K562 (cell line): ENCODE measurements around the gene ESPN. TPM values are rescaled to one million over a fixed set of nuclear protein-coding genes. Genes with fewer than 3 reads are reported as not detected.

Experiments used
- BCOR ChIP-seq: fragments of 450-650 bp; IDR thresholded peaks from 2 replicates; pipeline ENCODE4 v1.6.1; 2016
- CCAR2 ChIP-seq: fragments of 200-400 bp; formaldehyde crosslinking; IDR thresholded peaks from 2 replicates; pipeline ENCODE4 v1.6.1; 2017; ENCODE audit warnings: mild to moderate bottlenecking, low read depth, low read length
- CEBPZ ChIP-seq: fragments of 150-350 bp; IDR thresholded peaks from 2 replicates; pipeline ENCODE4 v1.6.1; 2014; ENCODE audit warnings: low read depth, mild to moderate bottlenecking, low read length, borderline replicate concordance
- CREB5 ChIP-seq: fragments of 250-450 bp; sonication (Bioruptor Pico); IDR thresholded peaks from 2 replicates; pipeline ENCODE4 v1.5.0; 2020; ENCODE audit warnings: mild to moderate bottlenecking
- ELF2 ChIP-seq: fragments of 250-450 bp; sonication (Bioruptor Pico); IDR thresholded peaks from 2 replicates; pipeline ENCODE4 v1.5.0; 2021; ENCODE audit warnings: mild to moderate bottlenecking
- FOXP1 ChIP-seq: sonication (generic); formaldehyde crosslinking; IDR thresholded peaks from 2 replicates; pipeline ENCODE4 v1.8.0; 2022; ENCODE audit warnings: mild to moderate bottlenecking, missing genetic modification reagents
- GATA2 ChIP-seq: sonication (generic); formaldehyde crosslinking; IDR thresholded peaks from 2 replicates; pipeline ENCODE4 v1.4.0; 2020; ENCODE audit warnings: mild to moderate bottlenecking, missing genetic modification reagents
- KDM1A ChIP-seq, 2 experiments: fragments of 450-650 bp; IDR thresholded peaks; 2 replicates each; pipeline ENCODE4 v1.6.1; 2016; ENCODE audit warnings: mild to moderate bottlenecking in 2 of 2
- NEUROD1 ChIP-seq: fragments of 150-350 bp; IDR thresholded peaks from 2 replicates; pipeline ENCODE4 v1.6.1; 2014; ENCODE audit warnings: borderline replicate concordance, low read length, low read depth; ENCODE audit not compliant: partially characterized antibody
- PHF20 ChIP-seq: fragments of 450-650 bp; IDR thresholded peaks from 2 replicates; pipeline ENCODE4 v1.6.1; 2018; ENCODE audit not compliant: partially characterized antibody
- RBM17 ChIP-seq: fragments of 200-400 bp; formaldehyde crosslinking; IDR thresholded peaks from 2 replicates; pipeline ENCODE4 v1.6.1; 2017; ENCODE audit warnings: low read depth, mild to moderate bottlenecking, low read length, borderline replicate concordance
- SMAD2 ChIP-seq: fragments of 150-350 bp; IDR thresholded peaks from 2 replicates; pipeline ENCODE4 v1.6.1; 2014; ENCODE audit warnings: low read depth, mild to moderate bottlenecking, low read length
- SMARCA5 ChIP-seq: fragments of 450-650 bp; IDR thresholded peaks from 2 replicates; pipeline ENCODE4 v1.6.1; 2016
- SMARCC2 ChIP-seq: fragments of 450-650 bp; IDR thresholded peaks from 2 replicates; pipeline ENCODE4 v1.6.1; 2017; ENCODE audit warnings: antibody characterized with exemption, moderate library complexity, mild to moderate bottlenecking, low read depth
- TCFL5 ChIP-seq: fragments of 250-450 bp; sonication (Bioruptor Pico); conservative IDR thresholded peaks from 2 replicates; pipeline ENCODE4 v1.6.1; 2021; ENCODE audit warnings: mild to moderate bottlenecking, moderate library complexity, matching md5 sums
- ZBTB49 ChIP-seq: sonication (generic); formaldehyde crosslinking; IDR thresholded peaks from 2 replicates; pipeline ENCODE4 v1.8.0; 2022; ENCODE audit warnings: missing genetic modification reagents, mild to moderate bottlenecking, borderline replicate concordance
- ZHX1 ChIP-seq: fragments of 150-350 bp; conservative IDR thresholded peaks from 2 replicates; pipeline ENCODE4 v1.6.1; 2014; ENCODE audit warnings: low read length
- ZNF175 ChIP-seq: fragments of 200-800 bp; sonication (Bioruptor generic); IDR thresholded peaks from 2 replicates; pipeline ENCODE4 v1.6.1; 2016; ENCODE audit warnings: low read depth, mild to moderate bottlenecking, missing genetic modification characterization, missing compliant biosample characterization
- ZNF436 ChIP-seq: fragments of 250-450, 450-650 bp; sonication (Bioruptor Pico); formaldehyde crosslinking; IDR thresholded peaks from 2 replicates; pipeline ENCODE4 v1.7.0; 2020; ENCODE audit warnings: mild to moderate bottlenecking
- ZNF507 ChIP-seq: conservative IDR thresholded peaks from 2 replicates; pipeline ENCODE4 v1.6.1; 2017; ENCODE audit warnings: missing genetic modification characterization, missing compliant biosample characterization
- ZNF77 ChIP-seq: fragments of 250-450 bp; sonication (Bioruptor Pico); IDR thresholded peaks from 2 replicates; pipeline ENCODE4 v1.5.0; 2020
- polyA plus RNA-seq, 8 experiments: library from polyadenylated mRNA; depleted of rRNA in 4 of 8; stranded (reverse) in 5 of 8; unstranded in 3 of 8; fragments of >200 nt; fragmentation: Nextera tagmentation in 2 of 8; fragmentation: Illumina TruSeq in 1 of 8; extraction: Ambion mirVana in 2 of 8; extraction: Trizol in 1 of 8; gene quantifications; 2 replicates each; pipeline versions ENCODE4 v1.2.1 to v1.2.3, GENCODE V29; 2011 to 2014; ENCODE audit warnings: inconsistent platforms in 1 of 8, missing spikeins in 1 of 8
- total RNA-seq, 7 experiments: library from RNA; depleted of rRNA in 6 of 7; stranded (reverse); fragments of >200 nt in 6 of 7; fragmentation: Illumina TruSeq in 2 of 7; extraction: Trizol in 2 of 7; gene quantifications; 2 replicates each; pipeline versions ENCODE4 v1.2.1 to v1.2.3, GENCODE V29; 2011 to 2021; ENCODE audit warnings: low replicate concordance in 1 of 7

The ESPN gene
- total and polyA plus RNA-seq, 9 of the 15 experiments (the other 6 are each of a cell fraction or from before 2014, with no cell fraction given) = 0.07 to 1.2 (median 0.45) TPM; not detected in 3

- TF ChIP-seq CEBPZ (no peak), CCAR2 (no peak), FOXP1 (no peak), PHF20 (no peak), CREB5 (CRISPR knock-in tag) (no peak), SMARCC2 (no peak), GATA2 (CRISPR knock-in tag) (no peak), ZNF175 (CRISPR knock-in tag) (no peak), SMARCA5 (0 out of 2 replicates have a peak, but pooled peaks have one; percentile 37), ZNF507 (tag) (no peak), ZNF436 (CRISPR knock-in tag) (peak; percentile 83), ZBTB49 (CRISPR knock-in tag) (no peak), ELF2 (CRISPR knock-in tag) (no peak), NEUROD1 (no peak), ZHX1 (no peak), BCOR (peak; percentile 89), SMAD2 (no peak), RBM17 (no peak), KDM1A (IDR thresholded peaks at IDR 0.05) (peak; percentile 40 to 68; a peak in 2 of 4 replicates), ZNF77 (CRISPR knock-in tag) (no peak), TCFL5 (CRISPR knock-in tag) (no peak)
These were observed 70.1 kb downstream of the ESPN start (continued) for GRCh38 chr1:6494627-6495026.
